Upper lobe of right lung (tissue), 1 donor: ENCODE data around the gene ZNF394. TPM values are rescaled to one million over a fixed set of nuclear protein-coding genes. Genes with fewer than 3 reads are reported as not detected.
A peak's percentile ranks its signal among the peaks of the same experiment; 100 is the strongest.

ENCODE experiments used
- ATAC-seq: fragments of 200-7000 bp; cut with Tn5 transposase; one replicate; pipeline ENCODE4 v1.9.1; 2020; ENCODE audit warnings: mild to moderate bottlenecking, moderate library complexity
- DNase-seq: peaks from one replicate; pipeline ENCODE4 v3.0.0-alpha.2; 2020
- H3K27ac ChIP-seq: fragments of 200-600 bp; one replicate; pipeline ENCODE4 v1.8.0; 2022
- H3K27me3 ChIP-seq: fragments of 200-600 bp; one replicate; pipeline ENCODE4 v1.8.0; 2022; ENCODE audit warnings: mild to moderate bottlenecking
- H3K36me3 ChIP-seq: fragments of 200-600 bp; one replicate; pipeline ENCODE4 v1.8.0; 2022
- H3K4me1 ChIP-seq: fragments of 200-600 bp; one replicate; pipeline ENCODE4 v1.8.0; 2022
- H3K4me3 ChIP-seq: fragments of 200-600 bp; one replicate; pipeline ENCODE4 v1.8.0; 2022; ENCODE audit warnings: mild to moderate bottlenecking
- H3K9me3 ChIP-seq: fragments of 200-600 bp; one replicate; pipeline ENCODE4 v1.8.0; 2022
- CTCF ChIP-seq: fragments of 200-600 bp; IDR thresholded peaks from one replicate; pipeline ENCODE4 v1.8.0; 2022; ENCODE audit warnings: antibody characterized with exemption
- intact Hi-C: fragments of 100-400 bp; cut with DNase I; formaldehyde crosslinking; loops from one replicate; pipeline ENCODE4 v1.11.0; 2022
- total RNA-seq: library from RNA; stranded (reverse); fragmentation: NEBNext Ultra II Directional; extraction: Animal tissue kit (Norgen Biotek cat#: 25700); gene quantifications from one replicate; pipeline ENCODE4 v1.2.1, GENCODE V29; 2021
- donor health status: DM: no; HTN: yes; CAD: no; lungs with severe emphysema.

Gene ZNF394
- total RNA-seq, 1 donor from 2014 or later = 34.5 TPM

- ATAC-seq = peak; percentile 32
- intact Hi-C loops = no loop called here
- peak overlapping the region; percentile 74 for H3K4me3 ChIP-seq
- no peaks in the 10 kb centered on the region for H3K9me3 ChIP-seq
- H3K36me3 ChIP-seq = no peaks in the 10 kb centered on the region
- no peaks in the 10 kb centered on the region for H3K27me3 ChIP-seq
- peaks cover 16% of the 10 kb centered on the region for H3K4me1 ChIP-seq
- no peak for TF ChIP-seq CTCF
- peak overlapping the region; percentile 84 for H3K27ac ChIP-seq
- no peak for DNase-seq
These were observed 26.8 kb downstream of the ZNF394 start for GRCh38 chr7:99473315-99473596.

- Histone ChIP-seq H3K27me3 (no peaks in the 10 kb centered on the region), H3K36me3 (no peaks in the 10 kb centered on the region), H3K4me1 (peaks cover 15% of the 10 kb centered on the region), H3K9me3 (no peaks in the 10 kb centered on the region), H3K27ac (peak within 1 kb of the TSS; percentile 84), H3K4me3 (peak within 1 kb of the TSS; percentile 74)
- TF ChIP-seq CTCF = no peak
- intact Hi-C loops = no loop called here
- DNase-seq = peak; percentile 99
- ATAC-seq = peak; percentile 99
These were observed 27.3 kb downstream of the ZNF394 start, which contains the start of gene ZNF789 for GRCh38 chr7:99472561-99473314. ZNF789 (plus strand) TSS chr7:99472890; CDS start chr7:99476457, 3,567 bp downstream.

- no peaks in the 10 kb centered on the region for H3K9me3 ChIP-seq
- ATAC-seq (no peak), DNase-seq (no peak)
- no peak for TF ChIP-seq CTCF
- peaks cover 28% of the 10 kb centered on the region for H3K4me1 ChIP-seq
- H3K27me3 ChIP-seq = no peaks in the 10 kb centered on the region
- intact Hi-C loops = no loop called here
- H3K36me3 ChIP-seq = no peaks in the 10 kb centered on the region
- H3K27ac ChIP-seq = no peak overlapping the region
- no peak overlapping the region for H3K4me3 ChIP-seq
These were observed 30.6 kb downstream of the ZNF394 start for GRCh38 chr7:99469381-99470065.

GRCh38 chr7:99468336-99468918, 31.7 kb downstream of the ZNF394 start:
- H3K4me3 ChIP-seq = no peak overlapping the region
- no peak for DNase-seq
- TF ChIP-seq CTCF = no peak

GRCh38 chr7:99465421-99465768, 34.7 kb downstream of the ZNF394 start:
- intact Hi-C loops = no loop called here
- peaks cover 22% of the 10 kb centered on the region for H3K4me1 ChIP-seq
- no peak for ATAC-seq

More at GRCh38 chr7:99468336-99468918, 31.7 kb downstream of the ZNF394 start:
- Histone ChIP-seq H3K4me1 (peaks cover 32% of the 10 kb centered on the region), H3K27me3 (no peaks in the 10 kb centered on the region), H3K27ac (no peak overlapping the region), H3K9me3 (no peaks in the 10 kb centered on the region), H3K36me3 (peaks cover 3% of the 10 kb centered on the region)
- intact Hi-C loops = no loop called here
- no peak for ATAC-seq

More at GRCh38 chr7:99465421-99465768, 34.7 kb downstream of the ZNF394 start:
- Histone ChIP-seq H3K9me3 (no peaks in the 10 kb centered on the region), H3K36me3 (peaks cover 10% of the 10 kb centered on the region), H3K27me3 (no peaks in the 10 kb centered on the region), H3K4me3 (peak overlapping the region; percentile 97), H3K27ac (peak overlapping the region; percentile 95)
- no peak for DNase-seq
- no peak for TF ChIP-seq CTCF
